Ishikawa (cell line): ENCODE results near the gene ATP11A.

Experiments used
- CEBPB ChIP-seq: IDR thresholded peaks from 2 replicates; pipeline ENCODE4 v1.6.1; 2012
- CREB1 ChIP-seq: IDR thresholded peaks from 2 replicates; pipeline ENCODE4 v1.6.1; 2012; ENCODE audit warnings: low read depth
- EGR1 ChIP-seq: IDR thresholded peaks from 2 replicates; pipeline ENCODE4 v1.6.1; 2012
- EP300 ChIP-seq: IDR thresholded peaks from 2 replicates; pipeline ENCODE4 v1.6.1; 2012; ENCODE audit warnings: borderline replicate concordance
- FOXM1 ChIP-seq: IDR thresholded peaks from 2 replicates; pipeline ENCODE4 v1.6.1; 2012; ENCODE audit warnings: low read depth, borderline replicate concordance
- NFIC ChIP-seq: IDR thresholded peaks from 2 replicates; pipeline ENCODE4 v1.6.1; 2012
- RAD21 ChIP-seq: IDR thresholded peaks from 2 replicates; pipeline ENCODE4 v1.6.1; 2012; ENCODE audit warnings: low read depth
- TAF1 ChIP-seq: IDR thresholded peaks from 2 replicates; pipeline ENCODE4 v1.6.1; 2012; ENCODE audit warnings: low read depth, mild to moderate bottlenecking
- TCF12 ChIP-seq: IDR thresholded peaks from 2 replicates; pipeline ENCODE4 v1.6.1; 2012; ENCODE audit warnings: low read depth
- TEAD4 ChIP-seq: IDR thresholded peaks from 2 replicates; pipeline ENCODE4 v1.6.1; 2012
- YY1 ChIP-seq: IDR thresholded peaks from 2 replicates; pipeline ENCODE4 v1.6.1; 2012; ENCODE audit warnings: low read depth
- ZBTB7A ChIP-seq: IDR thresholded peaks from 2 replicates; pipeline ENCODE4 v1.6.1; 2012; ENCODE audit warnings: low read depth
- TF ChIP-seq, protein P1 (sequence below): IDR thresholded peaks from 2 replicates; pipeline ENCODE4 v1.6.1; 2012
- TF ChIP-seq, protein P2 (sequence below): IDR thresholded peaks from 2 replicates; pipeline ENCODE4 v1.6.1; 2012; ENCODE audit warnings: low read depth, mild to moderate bottlenecking
- TF ChIP-seq, protein P3 (sequence below): IDR thresholded peaks from 2 replicates; pipeline ENCODE4 v1.6.1; 2012

The ATP11A gene

DNA sequence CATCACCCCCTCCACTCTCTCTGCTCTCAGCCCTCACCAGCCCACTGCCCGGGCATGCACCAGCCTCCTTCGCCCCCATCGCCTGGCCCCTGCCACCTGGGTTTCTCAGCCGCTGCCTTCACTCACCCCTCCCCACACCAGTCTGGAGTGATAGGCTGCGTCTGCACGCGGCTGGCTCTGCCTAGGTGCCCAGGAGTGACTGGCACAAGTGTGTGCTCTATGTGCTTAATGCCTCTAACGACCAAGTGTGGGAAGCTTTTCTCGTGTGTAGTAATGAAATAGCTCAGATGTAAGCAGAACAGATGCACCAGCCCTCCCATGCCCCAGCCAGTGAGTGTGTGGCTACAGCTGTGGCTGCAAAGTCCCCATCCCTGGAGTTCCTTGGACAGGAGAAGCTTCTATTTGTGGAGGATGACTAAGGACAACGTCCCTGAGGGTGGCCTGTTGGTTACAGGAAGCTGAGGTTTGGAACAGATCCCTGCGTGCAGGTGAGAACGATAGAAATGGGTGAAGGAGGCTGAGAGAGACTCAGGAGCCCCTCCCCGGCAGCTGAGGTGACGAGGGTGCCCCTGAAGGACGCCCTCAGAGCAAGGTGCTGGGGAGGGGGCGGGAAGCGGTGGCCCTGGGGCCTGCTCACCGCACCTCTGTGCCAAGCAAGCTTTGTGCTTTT lies 35.6 kb downstream of the ATP11A start:
- TF ChIP-seq NFIC (no peak), EP300 (no peak), YY1 (no peak), TCF12 (no peak), CEBPB (no peak)

DNA sequence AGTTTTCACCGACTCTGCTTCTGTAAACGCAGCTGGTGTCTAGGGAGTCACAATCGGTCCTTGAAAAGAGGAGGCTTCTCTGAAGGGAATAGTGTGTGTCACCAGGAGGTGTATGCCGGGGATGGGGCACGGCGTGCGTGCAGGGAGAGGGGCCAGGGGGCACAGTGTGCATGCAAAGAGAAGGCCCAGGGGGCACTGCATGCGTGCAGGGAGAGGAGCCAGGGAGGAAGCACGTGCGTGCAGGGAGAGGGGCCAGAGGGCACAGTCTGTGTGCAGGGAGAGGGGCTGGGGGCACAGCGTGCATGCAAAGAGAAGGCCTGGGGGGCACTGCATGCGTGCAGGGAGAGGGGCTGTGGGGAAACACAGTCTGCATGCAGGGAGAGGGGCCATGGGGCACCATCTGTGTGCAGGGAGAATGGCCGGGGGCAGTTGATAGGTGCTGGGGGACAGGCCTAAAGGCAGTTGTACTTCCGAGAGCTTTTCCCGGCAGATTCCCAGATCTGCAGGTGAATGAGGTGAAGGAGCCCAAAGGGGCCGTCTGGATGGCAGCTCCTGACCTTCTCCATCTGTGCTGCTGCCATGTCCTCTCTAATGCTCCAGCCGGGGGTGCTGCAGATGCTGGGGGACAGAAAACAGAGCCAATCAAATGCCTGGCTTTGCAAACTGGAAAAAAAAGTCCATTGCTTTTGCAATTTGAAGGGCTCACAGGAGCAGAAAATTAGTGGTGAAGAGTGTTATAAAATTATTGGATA lies 36.4 kb downstream of the ATP11A start:
- TF ChIP-seq TEAD4 (no peak), RAD21 (no peak), FOXM1 (no peak), CEBPB (no peak)

DNA sequence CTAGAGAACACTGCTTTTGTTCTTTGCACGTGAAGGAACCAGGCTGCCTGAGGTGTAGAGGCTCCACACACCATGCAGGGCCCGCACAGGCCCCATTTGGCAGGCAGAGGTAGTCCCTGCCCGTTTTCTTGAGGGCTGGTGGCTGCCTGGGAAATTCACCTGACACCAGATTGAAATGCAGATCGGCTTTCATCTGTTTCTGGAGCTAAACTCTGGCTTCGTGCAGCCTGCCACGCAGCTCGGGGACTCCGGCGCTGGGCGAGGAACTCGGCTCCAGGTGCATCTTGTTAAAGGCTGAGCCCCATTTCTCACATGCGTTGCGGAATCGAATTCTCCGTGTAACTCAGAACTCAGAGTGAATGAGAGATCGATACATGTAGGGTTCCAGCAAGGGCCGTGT lies 37.7 kb downstream of the ATP11A start:
- TF ChIP-seq CREB1, result no peak
- no peak for TF ChIP-seq EP300
- TF ChIP-seq ZBTB7A, result no peak
- no peak for TF ChIP-seq EGR1
- no peak for TF ChIP-seq YY1
- TF ChIP-seq FOXM1, result no peak
- TF ChIP-seq, protein P1, sequence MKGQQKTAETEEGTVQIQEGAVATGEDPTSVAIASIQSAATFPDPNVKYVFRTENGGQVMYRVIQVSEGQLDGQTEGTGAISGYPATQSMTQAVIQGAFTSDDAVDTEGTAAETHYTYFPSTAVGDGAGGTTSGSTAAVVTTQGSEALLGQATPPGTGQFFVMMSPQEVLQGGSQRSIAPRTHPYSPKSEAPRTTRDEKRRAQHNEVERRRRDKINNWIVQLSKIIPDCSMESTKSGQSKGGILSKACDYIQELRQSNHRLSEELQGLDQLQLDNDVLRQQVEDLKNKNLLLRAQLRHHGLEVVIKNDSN, result no peak
- TF ChIP-seq, protein P2, sequence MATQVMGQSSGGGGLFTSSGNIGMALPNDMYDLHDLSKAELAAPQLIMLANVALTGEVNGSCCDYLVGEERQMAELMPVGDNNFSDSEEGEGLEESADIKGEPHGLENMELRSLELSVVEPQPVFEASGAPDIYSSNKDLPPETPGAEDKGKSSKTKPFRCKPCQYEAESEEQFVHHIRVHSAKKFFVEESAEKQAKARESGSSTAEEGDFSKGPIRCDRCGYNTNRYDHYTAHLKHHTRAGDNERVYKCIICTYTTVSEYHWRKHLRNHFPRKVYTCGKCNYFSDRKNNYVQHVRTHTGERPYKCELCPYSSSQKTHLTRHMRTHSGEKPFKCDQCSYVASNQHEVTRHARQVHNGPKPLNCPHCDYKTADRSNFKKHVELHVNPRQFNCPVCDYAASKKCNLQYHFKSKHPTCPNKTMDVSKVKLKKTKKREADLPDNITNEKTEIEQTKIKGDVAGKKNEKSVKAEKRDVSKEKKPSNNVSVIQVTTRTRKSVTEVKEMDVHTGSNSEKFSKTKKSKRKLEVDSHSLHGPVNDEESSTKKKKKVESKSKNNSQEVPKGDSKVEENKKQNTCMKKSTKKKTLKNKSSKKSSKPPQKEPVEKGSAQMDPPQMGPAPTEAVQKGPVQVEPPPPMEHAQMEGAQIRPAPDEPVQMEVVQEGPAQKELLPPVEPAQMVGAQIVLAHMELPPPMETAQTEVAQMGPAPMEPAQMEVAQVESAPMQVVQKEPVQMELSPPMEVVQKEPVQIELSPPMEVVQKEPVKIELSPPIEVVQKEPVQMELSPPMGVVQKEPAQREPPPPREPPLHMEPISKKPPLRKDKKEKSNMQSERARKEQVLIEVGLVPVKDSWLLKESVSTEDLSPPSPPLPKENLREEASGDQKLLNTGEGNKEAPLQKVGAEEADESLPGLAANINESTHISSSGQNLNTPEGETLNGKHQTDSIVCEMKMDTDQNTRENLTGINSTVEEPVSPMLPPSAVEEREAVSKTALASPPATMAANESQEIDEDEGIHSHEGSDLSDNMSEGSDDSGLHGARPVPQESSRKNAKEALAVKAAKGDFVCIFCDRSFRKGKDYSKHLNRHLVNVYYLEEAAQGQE, result no peak
- TF ChIP-seq NFIC, result no peak
- no peak for TF ChIP-seq CEBPB
- no peak for TF ChIP-seq TAF1
- no peak for TF ChIP-seq TCF12

DNA sequence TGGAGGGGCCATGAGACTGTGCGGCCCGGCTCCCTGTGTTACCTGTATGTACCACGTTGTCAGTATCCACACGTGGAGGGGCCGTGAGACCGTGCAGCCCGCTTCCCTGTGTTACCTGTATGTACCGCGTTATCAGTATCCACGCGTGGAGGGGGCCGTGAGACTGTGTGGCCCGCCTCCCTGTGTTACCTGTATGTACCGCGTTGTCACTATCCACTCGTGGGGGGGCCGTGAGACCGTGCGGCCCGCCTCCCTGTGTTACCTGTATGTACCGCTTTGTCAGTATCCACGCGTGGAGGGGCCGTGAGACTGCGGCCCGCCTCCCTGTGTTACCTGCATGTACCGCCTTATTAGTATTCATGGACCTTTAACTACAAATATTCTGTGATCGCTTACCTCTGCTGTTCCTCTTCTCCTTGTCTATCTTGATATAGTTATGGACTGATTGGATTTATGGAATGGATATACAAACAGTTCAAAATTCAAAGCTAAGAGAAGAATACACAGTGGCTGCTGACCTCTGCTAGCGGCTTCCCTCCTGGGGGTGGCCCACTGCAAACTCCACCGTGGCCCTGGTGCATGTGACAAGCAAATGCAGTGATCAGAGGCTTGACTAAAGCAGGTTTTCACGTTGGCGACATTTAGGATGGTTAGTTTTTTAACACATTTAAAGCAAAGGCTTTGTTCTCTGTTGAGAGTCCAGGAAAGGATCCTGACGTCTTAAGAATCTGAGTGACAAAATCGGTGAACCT lies 38.7 kb downstream of the ATP11A start:
- TF ChIP-seq ZBTB7A (no peak), TCF12 (no peak), RAD21 (no peak), TEAD4 (no peak), EP300 (no peak), FOXM1 (no peak), EGR1 (no peak), TAF1 (no peak), CREB1 (no peak), YY1 (no peak), CEBPB (no peak), NFIC (no peak)
- TF ChIP-seq, protein P3, sequence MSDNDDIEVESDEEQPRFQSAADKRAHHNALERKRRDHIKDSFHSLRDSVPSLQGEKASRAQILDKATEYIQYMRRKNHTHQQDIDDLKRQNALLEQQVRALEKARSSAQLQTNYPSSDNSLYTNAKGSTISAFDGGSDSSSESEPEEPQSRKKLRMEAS, result no peak
- TF ChIP-seq, protein P2, result no peak
- TF ChIP-seq, protein P1, result no peak

DNA sequence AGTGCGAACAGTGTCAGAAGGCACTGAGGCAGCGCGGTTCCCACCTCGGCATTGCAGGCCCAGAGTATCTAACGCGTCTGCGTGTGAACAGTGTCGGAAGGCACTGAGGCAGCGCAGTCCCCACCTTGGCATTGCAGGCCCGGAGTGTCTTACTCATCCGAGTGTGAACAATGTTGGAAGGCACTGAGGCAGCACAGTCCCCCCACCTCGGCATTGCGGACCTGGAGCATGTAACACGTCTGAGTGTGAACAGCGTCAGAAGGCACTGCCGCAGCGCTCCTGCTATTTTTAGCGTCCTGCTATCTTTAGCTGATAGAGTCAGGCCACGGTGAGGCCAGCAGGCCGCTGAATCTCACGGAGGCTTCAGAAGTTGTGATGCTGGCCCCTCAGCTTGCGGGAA lies 39.6 kb downstream of the ATP11A start:
- TF ChIP-seq, protein P2, result no peak
- TF ChIP-seq YY1 (no peak), NFIC (no peak), RAD21 (no peak)
- TF ChIP-seq, protein P1, result no peak
